HUES6 (cell line): Measurements from ENCODE around the gene HSD17B3.
"Not testable (repeated sequence)": the region's sequence is repeated elsewhere in the genome, so short reads cannot be mapped to it uniquely, and the experiment has no call there.

Experiments used
- H3K27ac ChIP-seq: 2 replicates; pipeline ENCODE4 v1.7.0; 2013; ENCODE audit warnings: low read depth, mild to moderate bottlenecking, low read length, inconsistent platforms
- H3K27me3 ChIP-seq: 2 replicates; pipeline ENCODE4 v1.6.1; 2013; ENCODE audit warnings: low read length; ENCODE audit not compliant: control insufficient read depth, insufficient read depth
- H3K36me3 ChIP-seq: 2 replicates; pipeline ENCODE4 v1.6.1; 2013; ENCODE audit warnings: low read length; ENCODE audit not compliant: control insufficient read depth, insufficient read depth
- H3K4me1 ChIP-seq: 2 replicates; pipeline ENCODE4 v1.6.1; 2013; ENCODE audit warnings: low read length; ENCODE audit not compliant: control insufficient read depth, insufficient read depth
- H3K4me3 ChIP-seq: 2 replicates; pipeline ENCODE4 v1.5.1; 2013; ENCODE audit warnings: low read depth, low read length
- H3K9ac ChIP-seq: one replicate; pipeline ENCODE4 v1.6.1; 2013; ENCODE audit warnings: mild to moderate bottlenecking, low read length
- H3K9me3 ChIP-seq: 2 replicates; pipeline ENCODE4 v1.6.1; 2013; ENCODE audit warnings: low read depth, low read length; ENCODE audit not compliant: control insufficient read depth, insufficient read depth

The HSD17B3 gene

GRCh38 chr9:96236854-96237550, 65.0 kb downstream of the HSD17B3 start:
- H3K4me3 ChIP-seq, result no peak overlapping the region
- no peaks in the 10 kb centered on the region for H3K36me3 ChIP-seq
- H3K9ac ChIP-seq, result no peak overlapping the region
- H3K4me1 ChIP-seq, result no peaks in the 10 kb centered on the region; the same call in 1 of the 2 replicates
- no peaks in the 10 kb centered on the region for H3K9me3 ChIP-seq
- no peaks in the 10 kb centered on the region for H3K27me3 ChIP-seq
- H3K27ac ChIP-seq, result no peak overlapping the region

GRCh38 chr9:96236337-96236736, 65.6 kb downstream of the HSD17B3 start:
- not testable (repeated sequence) for H3K4me1 ChIP-seq, H3K4me3 ChIP-seq, H3K36me3 ChIP-seq, H3K9ac ChIP-seq, H3K27ac ChIP-seq, H3K27me3 ChIP-seq, H3K9me3 ChIP-seq

GRCh38 chr9:96232539-96233241, 69.3 kb downstream of the HSD17B3 start:
- no peaks in the 10 kb centered on the region for H3K27me3 ChIP-seq
- H3K9me3 ChIP-seq, result peaks cover 13% of the 10 kb centered on the region; the same call in 1 of the 2 replicates
- no peak overlapping the region for H3K9ac ChIP-seq
- H3K4me1 ChIP-seq, result no peaks in the 10 kb centered on the region; the same call in 1 of the 2 replicates
- H3K4me3 ChIP-seq, result no peak overlapping the region
- H3K36me3 ChIP-seq, result no peaks in the 10 kb centered on the region
- H3K27ac ChIP-seq, result no peak overlapping the region

GRCh38 chr9:96232164-96232538, 69.8 kb downstream of the HSD17B3 start:
- Histone ChIP-seq H3K27ac (no peak overlapping the region), H3K9ac (no peak overlapping the region), H3K27me3 (no peaks in the 10 kb centered on the region), H3K4me3 (no peak overlapping the region), H3K9me3 (peaks cover 13% of the 10 kb centered on the region; the same call in 1 of the 2 replicates), H3K4me1 (no peaks in the 10 kb centered on the region; the same call in 1 of the 2 replicates), H3K36me3 (no peaks in the 10 kb centered on the region)

GRCh38 chr9:96230002-96230401, 72.0 kb downstream of the HSD17B3 start:
- Histone ChIP-seq H3K27ac (no peak overlapping the region), H3K4me3 (no peak overlapping the region), H3K9me3 (peaks cover 13% of the 10 kb centered on the region; the same call in 1 of the 2 replicates), H3K36me3 (no peaks in the 10 kb centered on the region), H3K27me3 (no peaks in the 10 kb centered on the region), H3K9ac (no peak overlapping the region), H3K4me1 (no peaks in the 10 kb centered on the region; the same call in 1 of the 2 replicates)

GRCh38 chr9:96222132-96222531, 79.8 kb downstream of the HSD17B3 start:
- H3K27ac ChIP-seq, result no peak overlapping the region
- H3K9ac ChIP-seq, result no peak overlapping the region
- peaks cover 11% of the 10 kb centered on the region; the same call in 1 of the 2 replicates for H3K4me1 ChIP-seq
- H3K4me3 ChIP-seq, result no peak overlapping the region
- no peaks in the 10 kb centered on the region for H3K36me3 ChIP-seq
- H3K9me3 ChIP-seq, result peaks cover 8% of the 10 kb centered on the region
- peaks cover 3% of the 10 kb centered on the region; the same call in 1 of the 2 replicates for H3K27me3 ChIP-seq

- H3K9me3 ChIP-seq, result peaks cover 8% of the 10 kb centered on the region
- H3K4me1 ChIP-seq, result peaks cover 15% of the 10 kb centered on the region
- no peaks in the 10 kb centered on the region for H3K36me3 ChIP-seq
- H3K27ac ChIP-seq, result no peak overlapping the region
- H3K9ac ChIP-seq, result no peak overlapping the region
- no peak overlapping the region for H3K4me3 ChIP-seq
- H3K27me3 ChIP-seq, result peaks cover 6% of the 10 kb centered on the region; the same call in 1 of the 2 replicates
These were observed 82.1 kb downstream of the HSD17B3 start for GRCh38 chr9:96219900-96220257.

GRCh38 chr9:96219026-96219899, 82.7 kb downstream of the HSD17B3 start:
- Histone ChIP-seq H3K9ac (no peak overlapping the region), H3K36me3 (no peaks in the 10 kb centered on the region), H3K27me3 (peaks cover 6% of the 10 kb centered on the region; the same call in 1 of the 2 replicates), H3K4me3 (no peak overlapping the region), H3K9me3 (peaks cover 6% of the 10 kb centered on the region), H3K4me1 (peaks cover 21% of the 10 kb centered on the region), H3K27ac (no peak overlapping the region)

- Histone ChIP-seq H3K36me3 (no peaks in the 10 kb centered on the region), H3K27me3 (peaks cover 6% of the 10 kb centered on the region; the same call in 1 of the 2 replicates), H3K27ac (peak overlapping the region; percentile 4; the same call in 1 of the 2 replicates), H3K9ac (peak overlapping the region; percentile 66), H3K9me3 (0 out of 2 replicates have a peak, but pooled peaks cover 10% of the 10 kb centered on the region), H3K4me3 (peak overlapping the region; percentile 52), H3K4me1 (peaks cover 21% of the 10 kb centered on the region)
These were observed 84.0 kb downstream of the HSD17B3 start for GRCh38 chr9:96217754-96218693.

- Histone ChIP-seq H3K36me3 (no peaks in the 10 kb centered on the region), H3K4me3 (no peak overlapping the region), H3K9me3 (0 out of 2 replicates have a peak, but pooled peaks cover 10% of the 10 kb centered on the region), H3K4me1 (peaks cover 21% of the 10 kb centered on the region), H3K9ac (no peak overlapping the region), H3K27ac (no peak overlapping the region; the same call in 1 of the 2 replicates), H3K27me3 (peaks cover 6% of the 10 kb centered on the region; the same call in 1 of the 2 replicates)
These were observed 84.7 kb downstream of the HSD17B3 start for GRCh38 chr9:96217294-96217707.
